HT-29 (cell line): ENCODE measurements around the gene DENND1A. TPM values are rescaled to one million over a fixed set of nuclear protein-coding genes. Genes with fewer than 3 reads are reported as not detected.

Experiments used
- DNase-seq: peaks from one replicate; pipeline ENCODE4 v3.0.0-alpha.2; 2015; ENCODE audit warnings: low spot score
- total RNA-seq: library from RNA; depleted of rRNA; stranded (reverse); fragments of >200 nt; shearing (Covaris generic); gene quantifications from 2 replicates; pipeline ENCODE4 v1.2.3, GENCODE V29; 2014

The DENND1A gene
- total RNA-seq, 1 experiment from 2014 or later, result 17.9 TPM

- no peak for DNase-seq
Measured at GRCh38 chr9:123395276-123395688, 534.6 kb downstream of the DENND1A start.

- no peak for DNase-seq
Measured at GRCh38 chr9:123394291-123395235, 535.4 kb downstream of the DENND1A start.

- DNase-seq, result no peak
Measured at GRCh38 chr9:123392802-123393201, 537.1 kb downstream of the DENND1A start.

GRCh38 chr9:123391946-123392345 lies 538.0 kb downstream of the DENND1A start:
- DNase-seq, result no peak

- no peak for DNase-seq
Measured at GRCh38 chr9:123391233-123391632, 538.7 kb downstream of the DENND1A start.

GRCh38 chr9:123390337-123391135 lies 539.4 kb downstream of the DENND1A start:
- no peak for DNase-seq

GRCh38 chr9:123389698-123390097 lies 540.2 kb downstream of the DENND1A start:
- DNase-seq, result no peak

GRCh38 chr9:123389070-123389469 lies 540.9 kb downstream of the DENND1A start:
- no peak for DNase-seq

- no peak for DNase-seq
Measured at GRCh38 chr9:123387686-123388085, 542.2 kb downstream of the DENND1A start.

GRCh38 chr9:123383512-123384170 lies 546.3 kb downstream of the DENND1A start:
- no peak for DNase-seq

- no peak for DNase-seq
Measured at GRCh38 chr9:123382653-123383511, 547.0 kb downstream of the DENND1A start.

- DNase-seq, result no peak
Measured at GRCh38 chr9:123380852-123381705, 548.8 kb downstream of the DENND1A start.

- no peak for DNase-seq
Measured at GRCh38 chr9:123378956-123379660, 550.8 kb downstream of the DENND1A start.

- no peak for DNase-seq
Measured at GRCh38 chr9:123378025-123378424, 551.9 kb downstream of the DENND1A start.

GRCh38 chr9:123377211-123377971 lies 552.5 kb downstream of the DENND1A start:
- DNase-seq, result peak; percentile 75

- no peak for DNase-seq
Measured at GRCh38 chr9:123376218-123377071, 553.5 kb downstream of the DENND1A start.

GRCh38 chr9:123375469-123376132 lies 554.3 kb downstream of the DENND1A start:
- peak; percentile 75 for DNase-seq
